ENCODE data around the gene PSMA7. TPM values are rescaled to one million over a fixed set of nuclear protein-coding genes. Genes with fewer than 3 reads are reported as not detected.

PSMA7 gene
- polyA plus RNA-seq, 1 experiment: 478 TPM

DNA sequence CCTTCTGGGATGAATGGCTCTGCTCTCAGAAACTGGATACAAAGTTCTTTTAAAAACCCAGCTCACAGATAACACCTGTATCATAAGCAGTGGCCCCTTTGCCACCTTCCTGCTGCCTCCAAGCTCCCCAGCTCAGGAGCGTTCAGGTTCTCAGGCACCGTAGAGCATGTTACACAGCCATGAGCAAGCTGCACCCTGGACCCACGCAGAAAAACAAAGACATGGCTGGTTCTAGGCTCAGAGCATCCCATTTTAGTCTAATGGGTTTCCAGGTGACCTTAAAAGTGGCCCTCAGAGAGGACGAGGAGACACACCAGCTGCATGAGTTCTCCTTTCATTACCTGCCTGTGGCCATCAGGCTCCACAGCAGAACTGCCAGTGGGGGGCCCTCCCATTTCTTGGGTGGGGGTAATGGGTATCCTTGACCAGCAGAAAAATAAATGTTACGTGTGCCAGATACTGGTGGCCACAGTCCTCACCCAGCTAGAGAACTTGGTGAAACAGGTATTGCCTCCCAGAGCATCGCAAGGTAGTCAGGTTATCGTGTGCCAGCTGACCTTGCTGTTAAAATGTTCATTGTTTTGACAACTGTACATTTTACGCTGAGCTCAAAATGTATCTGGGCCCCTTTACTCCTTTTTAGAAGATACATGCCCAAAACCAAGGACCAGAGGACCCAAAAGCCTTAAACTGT, 7.5 kb downstream of the PSMA7 start:
- no peak overlapping the region for H3K4me3 ChIP-seq (ENCODE audit: low read depth, low read length)
- no peaks in the 10 kb centered on the region for H3K27me3 ChIP-seq (ENCODE audit: control insufficient read depth, insufficient read depth, low read length)
- ChIA-PET POLR2A (interaction anchor here (0.6 kb wide), 1 partner anchor 240 kb away, joined by 3 read pairs; no protein-coding TSS in a partner anchor), CTCF (interaction anchor here (0.6 to 4.1 kb wide), 12 partner anchors 9 to 150 kb away, joined by 3 to 33 read pairs (median 5); partner anchors contain the start of gene LSM14B)
- peaks cover 61% of the 10 kb centered on the region for H3K36me3 ChIP-seq (ENCODE audit: control insufficient read depth, insufficient read depth, low read length)
- no peak for DNase-seq (ENCODE audit: low read depth)
- TF ChIP-seq, protein P1, sequence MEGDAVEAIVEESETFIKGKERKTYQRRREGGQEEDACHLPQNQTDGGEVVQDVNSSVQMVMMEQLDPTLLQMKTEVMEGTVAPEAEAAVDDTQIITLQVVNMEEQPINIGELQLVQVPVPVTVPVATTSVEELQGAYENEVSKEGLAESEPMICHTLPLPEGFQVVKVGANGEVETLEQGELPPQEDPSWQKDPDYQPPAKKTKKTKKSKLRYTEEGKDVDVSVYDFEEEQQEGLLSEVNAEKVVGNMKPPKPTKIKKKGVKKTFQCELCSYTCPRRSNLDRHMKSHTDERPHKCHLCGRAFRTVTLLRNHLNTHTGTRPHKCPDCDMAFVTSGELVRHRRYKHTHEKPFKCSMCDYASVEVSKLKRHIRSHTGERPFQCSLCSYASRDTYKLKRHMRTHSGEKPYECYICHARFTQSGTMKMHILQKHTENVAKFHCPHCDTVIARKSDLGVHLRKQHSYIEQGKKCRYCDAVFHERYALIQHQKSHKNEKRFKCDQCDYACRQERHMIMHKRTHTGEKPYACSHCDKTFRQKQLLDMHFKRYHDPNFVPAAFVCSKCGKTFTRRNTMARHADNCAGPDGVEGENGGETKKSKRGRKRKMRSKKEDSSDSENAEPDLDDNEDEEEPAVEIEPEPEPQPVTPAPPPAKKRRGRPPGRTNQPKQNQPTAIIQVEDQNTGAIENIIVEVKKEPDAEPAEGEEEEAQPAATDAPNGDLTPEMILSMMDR (IDR thresholded peaks at IDR 0.05; ENCODE audit: insufficient read depth, low read depth, low read length): no peak

DNA sequence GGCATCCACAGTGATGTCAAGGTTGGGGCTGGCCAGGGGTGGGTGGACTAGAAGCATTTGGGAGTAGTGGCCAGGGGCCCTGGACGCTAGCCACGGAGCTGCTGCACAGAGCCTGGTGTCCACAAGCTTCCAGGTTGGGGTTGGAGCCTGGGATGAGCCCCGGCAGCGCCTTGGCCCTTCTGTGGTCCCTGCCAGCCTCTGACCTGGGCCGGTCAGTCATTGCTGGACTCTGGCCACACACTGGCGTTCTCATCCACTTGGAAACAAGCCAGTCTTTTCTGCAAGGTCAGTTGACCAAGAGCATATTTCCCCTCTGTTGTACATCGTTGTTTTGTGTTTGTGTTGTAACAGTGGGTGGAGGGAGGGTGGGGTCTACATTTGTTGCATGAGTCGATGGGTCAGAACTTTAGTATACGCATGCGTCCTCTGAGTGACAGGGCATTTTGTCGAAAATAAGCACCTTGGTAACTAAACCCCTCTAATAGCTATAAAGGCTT, 8.4 kb downstream of the PSMA7 start:
- Histone ChIP-seq H3K4me3 (ENCODE audit: low read depth, low read length) (no peak overlapping the region), H3K27me3 (ENCODE audit: control insufficient read depth, insufficient read depth, low read length) (no peaks in the 10 kb centered on the region), H3K36me3 (ENCODE audit: control insufficient read depth, insufficient read depth, low read length) (peaks cover 66% of the 10 kb centered on the region)
- TF ChIP-seq, protein P1 (IDR thresholded peaks at IDR 0.05; ENCODE audit: insufficient read depth, low read depth, low read length): no peak
- ChIA-PET POLR2A (no interaction called here), CTCF (interaction anchor here (0.6 to 4.1 kb wide), 4 partner anchors 13 to 124 kb away, joined by 3 to 33 read pairs (median 6); partner anchors contain the start of gene LSM14B)
- no peak for DNase-seq (ENCODE audit: low read depth)

DNA sequence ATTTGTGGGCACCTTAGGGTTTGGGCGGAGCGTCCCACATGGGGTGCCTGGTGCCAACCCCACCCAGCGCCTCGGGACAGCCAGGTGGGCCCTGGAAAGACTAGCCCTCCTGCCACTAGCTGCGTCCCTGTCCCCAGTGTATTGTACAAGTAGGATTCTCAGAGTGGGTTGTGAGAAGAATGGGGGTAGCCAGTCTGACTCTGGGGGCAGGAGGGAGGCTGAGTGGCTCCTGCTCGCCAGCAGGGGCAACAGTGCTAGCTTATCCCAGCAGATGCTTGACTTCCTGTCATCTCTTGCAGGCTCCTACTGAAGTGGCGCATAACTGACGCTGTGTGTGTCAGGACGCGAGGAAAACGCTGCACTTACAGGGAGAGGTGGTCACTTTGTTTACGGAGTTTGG, 9.3 kb downstream of the PSMA7 start:
- TF ChIP-seq, protein P1 (IDR thresholded peaks at IDR 0.05; ENCODE audit: insufficient read depth, low read depth, low read length): no peak
- ChIA-PET POLR2A (no interaction called here), CTCF (interaction anchor here (3.1 kb wide), 1 partner anchor 107 kb away, joined by 14 read pairs; no protein-coding TSS in a partner anchor)
- Histone ChIP-seq H3K36me3 (ENCODE audit: control insufficient read depth, insufficient read depth, low read length) (peaks cover 60% of the 10 kb centered on the region), H3K4me3 (ENCODE audit: low read depth, low read length) (no peak overlapping the region), H3K27me3 (ENCODE audit: control insufficient read depth, insufficient read depth, low read length) (no peaks in the 10 kb centered on the region)
- no peak for DNase-seq (ENCODE audit: low read depth)

DNA sequence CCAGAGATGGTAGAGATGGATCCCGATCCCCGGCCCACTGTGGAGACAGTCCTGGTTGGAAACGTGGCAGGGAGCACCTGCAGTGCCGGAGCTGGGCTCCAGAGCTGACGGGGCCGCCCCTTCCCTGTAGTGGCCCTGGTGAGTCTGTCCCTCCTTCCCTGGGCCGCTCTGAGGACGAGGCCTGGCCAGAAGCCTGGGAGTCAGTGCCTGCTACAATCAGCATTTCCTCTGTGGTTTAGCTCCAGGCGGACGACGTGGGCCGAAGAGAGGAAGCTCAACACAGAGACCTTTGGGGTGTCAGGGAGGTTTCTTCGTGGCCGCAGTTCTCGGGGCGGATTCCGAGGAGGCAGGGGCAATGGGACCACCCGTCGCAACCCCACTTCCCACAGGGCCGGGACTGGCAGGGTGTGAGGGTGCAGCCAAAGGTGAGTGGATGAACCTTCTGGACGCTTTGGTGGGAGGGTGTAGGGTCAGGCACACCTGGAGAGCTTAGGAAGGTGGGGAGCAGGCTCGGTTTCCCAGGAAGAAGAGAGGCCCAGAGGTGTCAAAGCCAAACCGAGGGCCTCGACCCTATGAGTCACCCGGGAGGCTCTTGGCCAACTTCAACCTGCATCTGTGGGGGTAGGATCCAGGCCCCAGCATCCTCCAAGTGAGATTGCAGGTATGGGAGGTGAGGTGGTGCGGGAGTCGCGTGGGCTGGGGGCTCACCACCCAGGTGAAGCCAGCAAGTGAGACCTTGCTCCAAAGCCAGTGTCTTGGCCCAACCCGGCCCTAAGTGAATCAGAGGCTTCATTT, 9.9 kb downstream of the PSMA7 start:
- Histone ChIP-seq H3K36me3 (ENCODE audit: control insufficient read depth, insufficient read depth, low read length) (peaks cover 62% of the 10 kb centered on the region), H3K4me3 (ENCODE audit: low read depth, low read length) (no peak overlapping the region), H3K27me3 (ENCODE audit: control insufficient read depth, insufficient read depth, low read length) (no peaks in the 10 kb centered on the region)
- TF ChIP-seq, protein P1 (IDR thresholded peaks at IDR 0.05; ENCODE audit: insufficient read depth, low read depth, low read length): no peak
- no peak for DNase-seq (ENCODE audit: low read depth)
- POLR2A ChIA-PET: no interaction called here
- CTCF ChIA-PET: interaction anchor here (0.7 to 3.1 kb wide), 5 partner anchors 10 to 107 kb away, joined by 3 to 14 read pairs (median 4); partner anchors contain the start of genes PSMA7 and SS18L1

DNA sequence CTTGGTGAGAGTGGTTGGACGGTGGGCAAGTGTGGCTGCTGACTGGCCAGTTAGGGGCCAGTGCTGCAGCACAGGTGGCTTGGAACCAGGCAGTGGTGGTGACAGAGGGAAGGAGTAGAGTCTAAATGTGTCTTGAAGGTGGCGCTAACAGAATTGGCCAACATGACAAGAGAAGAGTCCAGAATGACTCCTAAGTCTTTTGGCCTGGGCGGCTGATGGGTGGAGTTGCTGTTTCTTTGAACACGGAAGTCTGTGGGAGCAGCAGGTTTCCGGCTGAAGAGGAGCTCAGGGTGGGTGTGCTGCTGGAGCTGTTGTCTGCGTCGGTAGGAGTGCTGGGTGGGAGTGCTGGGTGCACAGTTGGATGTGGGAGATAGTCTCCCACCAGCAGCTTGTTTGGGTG, 10.8 kb downstream of the PSMA7 start:
- TF ChIP-seq, protein P1 (IDR thresholded peaks at IDR 0.05; ENCODE audit: insufficient read depth, low read depth, low read length): no peak
- peaks cover 59% of the 10 kb centered on the region for H3K36me3 ChIP-seq (ENCODE audit: control insufficient read depth, insufficient read depth, low read length)
- ChIA-PET POLR2A (no interaction called here), CTCF (interaction anchor here (0.7 to 3.1 kb wide), 5 partner anchors 9 to 106 kb away, joined by 3 to 14 read pairs (median 4); partner anchors contain the start of genes PSMA7 and SS18L1)
- H3K4me3 ChIP-seq (ENCODE audit: low read depth, low read length): no peak overlapping the region
- no peak for DNase-seq (ENCODE audit: low read depth)
- no peaks in the 10 kb centered on the region for H3K27me3 ChIP-seq (ENCODE audit: control insufficient read depth, insufficient read depth, low read length)

All from BJ (cell line).